Transverse colon (tissue), 3 donors: ENCODE results near the gene CDK5R2.

Experiments
- POLR2A ChIP-seq: fragments of 450-650 bp; IDR thresholded peaks from one replicate; pipeline ENCODE4 v1.6.1; 2016; ENCODE audit warnings: antibody characterized with exemption, mild to moderate bottlenecking, moderate library complexity
- TF ChIP-seq, protein P1 (sequence below), 5 experiments: fragments of 200-600 bp in 3 of 5; fragments of 450-650 bp in 2 of 5; sonication (generic) in 3 of 5; IDR thresholded peaks; 1 replicate in 2 of 5; 2 replicates in 3 of 5; pipeline ENCODE4 v1.5.1; 2016 to 2017; ENCODE audit warnings: antibody characterized with exemption in 5 of 5, inconsistent platforms in 3 of 5, mild to moderate bottlenecking in 2 of 5, moderate library complexity in 1 of 5

DNA sequence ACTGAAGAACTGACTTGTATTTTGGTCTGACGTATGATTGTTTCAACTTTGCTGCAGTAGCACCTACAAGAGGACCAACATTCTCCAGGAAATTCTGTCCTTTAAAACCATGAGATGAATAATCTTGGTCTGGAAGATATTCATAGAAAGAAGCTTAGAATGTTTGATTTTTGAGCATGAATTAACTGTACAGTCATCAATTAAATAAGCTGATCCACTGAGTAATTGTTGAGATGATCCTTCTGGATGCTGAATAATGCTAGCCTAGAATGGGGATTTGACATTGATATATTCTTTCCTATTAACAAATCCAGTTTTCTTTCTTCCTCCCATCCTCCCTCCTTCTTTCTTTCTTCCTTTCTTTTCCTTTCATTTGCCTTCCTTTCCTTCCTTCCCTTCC, 39.0 kb upstream of the CDK5R2 start:
- TF ChIP-seq, protein P1, sequence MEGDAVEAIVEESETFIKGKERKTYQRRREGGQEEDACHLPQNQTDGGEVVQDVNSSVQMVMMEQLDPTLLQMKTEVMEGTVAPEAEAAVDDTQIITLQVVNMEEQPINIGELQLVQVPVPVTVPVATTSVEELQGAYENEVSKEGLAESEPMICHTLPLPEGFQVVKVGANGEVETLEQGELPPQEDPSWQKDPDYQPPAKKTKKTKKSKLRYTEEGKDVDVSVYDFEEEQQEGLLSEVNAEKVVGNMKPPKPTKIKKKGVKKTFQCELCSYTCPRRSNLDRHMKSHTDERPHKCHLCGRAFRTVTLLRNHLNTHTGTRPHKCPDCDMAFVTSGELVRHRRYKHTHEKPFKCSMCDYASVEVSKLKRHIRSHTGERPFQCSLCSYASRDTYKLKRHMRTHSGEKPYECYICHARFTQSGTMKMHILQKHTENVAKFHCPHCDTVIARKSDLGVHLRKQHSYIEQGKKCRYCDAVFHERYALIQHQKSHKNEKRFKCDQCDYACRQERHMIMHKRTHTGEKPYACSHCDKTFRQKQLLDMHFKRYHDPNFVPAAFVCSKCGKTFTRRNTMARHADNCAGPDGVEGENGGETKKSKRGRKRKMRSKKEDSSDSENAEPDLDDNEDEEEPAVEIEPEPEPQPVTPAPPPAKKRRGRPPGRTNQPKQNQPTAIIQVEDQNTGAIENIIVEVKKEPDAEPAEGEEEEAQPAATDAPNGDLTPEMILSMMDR (IDR thresholded peaks at IDR 0.05): no peak
- no peak for TF ChIP-seq POLR2A
